Mesothelial cell of epicardium (in vitro differentiated cells): ENCODE measurements around the gene IL1RN. TPM values are rescaled to one million over a fixed set of nuclear protein-coding genes. Genes with fewer than 3 reads are reported as not detected.

Experiments used
- DNase-seq, 2 experiments: peaks; one replicate each; pipeline ENCODE4 v3.0.0; 2021; ENCODE audit warnings: low spot score in 2 of 2; ENCODE audit not compliant: unreplicated experiment in 2 of 2
- H3K27ac Mint-ChIP-seq: 2 replicates; pipeline ENCODE4 v1.8.0; 2021; ENCODE audit warnings: mixed read lengths
- H3K27me3 Mint-ChIP-seq: 2 replicates; pipeline ENCODE4 v1.8.0; 2021; ENCODE audit warnings: low read depth, mixed read lengths
- H3K36me3 Mint-ChIP-seq: 2 replicates; pipeline ENCODE4 v1.8.0; 2021; ENCODE audit warnings: mixed read lengths
- H3K4me1 Mint-ChIP-seq: 2 replicates; pipeline ENCODE4 v1.8.0; 2021; ENCODE audit warnings: mixed read lengths
- H3K4me3 Mint-ChIP-seq: 2 replicates; pipeline ENCODE4 v1.8.0; 2021; ENCODE audit warnings: mild to moderate bottlenecking, moderate library complexity, mixed read lengths
- H3K9me3 Mint-ChIP-seq: 2 replicates; pipeline ENCODE4 v1.8.0; 2021; ENCODE audit warnings: mixed read lengths
- total RNA-seq: library from RNA; stranded (reverse); gene quantifications from 3 replicates; pipeline ENCODE4 v1.2.1, GENCODE V29; 2021
- TF ChIP-seq, protein P1 (sequence below): fragments of 200-600 bp; sonication (generic); IDR thresholded peaks from one replicate; pipeline ENCODE4 v1.5.0; 2021; ENCODE audit warnings: antibody characterized with exemption; ENCODE audit not compliant: unreplicated experiment

IL1RN gene
- total RNA-seq, 1 donor from 2014 or later = not detected

DNA sequence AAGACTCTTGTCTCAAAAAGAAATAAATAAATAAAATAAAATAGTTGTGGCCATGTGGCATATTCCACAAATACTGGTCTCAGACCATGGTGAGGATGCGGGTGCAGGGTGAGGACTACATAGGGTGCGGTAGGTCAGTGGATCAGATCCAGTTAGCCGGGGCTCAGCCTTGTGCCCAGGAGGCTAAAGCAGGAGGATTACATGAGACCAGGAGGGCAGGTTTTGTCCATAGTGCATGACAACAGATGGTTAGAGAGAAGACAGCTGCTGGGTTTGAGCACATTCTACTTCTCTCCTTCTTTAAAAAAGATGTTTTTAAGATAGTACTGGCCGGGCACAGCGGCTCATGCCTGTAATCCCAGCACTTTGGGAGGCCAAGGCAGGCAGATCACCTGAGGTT is 33.6 kb downstream of the IL1RN start:
- Mint-ChIP-seq H3K36me3 (no peaks in the 10 kb centered on the region), H3K4me3 (no peak overlapping the region), H3K4me1 (peaks cover 25% of the 10 kb centered on the region), H3K9me3 (no peaks in the 10 kb centered on the region), H3K27me3 (no peaks in the 10 kb centered on the region), H3K27ac (no peak overlapping the region)
- TF ChIP-seq, protein P1, sequence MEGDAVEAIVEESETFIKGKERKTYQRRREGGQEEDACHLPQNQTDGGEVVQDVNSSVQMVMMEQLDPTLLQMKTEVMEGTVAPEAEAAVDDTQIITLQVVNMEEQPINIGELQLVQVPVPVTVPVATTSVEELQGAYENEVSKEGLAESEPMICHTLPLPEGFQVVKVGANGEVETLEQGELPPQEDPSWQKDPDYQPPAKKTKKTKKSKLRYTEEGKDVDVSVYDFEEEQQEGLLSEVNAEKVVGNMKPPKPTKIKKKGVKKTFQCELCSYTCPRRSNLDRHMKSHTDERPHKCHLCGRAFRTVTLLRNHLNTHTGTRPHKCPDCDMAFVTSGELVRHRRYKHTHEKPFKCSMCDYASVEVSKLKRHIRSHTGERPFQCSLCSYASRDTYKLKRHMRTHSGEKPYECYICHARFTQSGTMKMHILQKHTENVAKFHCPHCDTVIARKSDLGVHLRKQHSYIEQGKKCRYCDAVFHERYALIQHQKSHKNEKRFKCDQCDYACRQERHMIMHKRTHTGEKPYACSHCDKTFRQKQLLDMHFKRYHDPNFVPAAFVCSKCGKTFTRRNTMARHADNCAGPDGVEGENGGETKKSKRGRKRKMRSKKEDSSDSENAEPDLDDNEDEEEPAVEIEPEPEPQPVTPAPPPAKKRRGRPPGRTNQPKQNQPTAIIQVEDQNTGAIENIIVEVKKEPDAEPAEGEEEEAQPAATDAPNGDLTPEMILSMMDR = no peak
- peak in 1 of 2 experiments; percentile 9 for DNase-seq

DNA sequence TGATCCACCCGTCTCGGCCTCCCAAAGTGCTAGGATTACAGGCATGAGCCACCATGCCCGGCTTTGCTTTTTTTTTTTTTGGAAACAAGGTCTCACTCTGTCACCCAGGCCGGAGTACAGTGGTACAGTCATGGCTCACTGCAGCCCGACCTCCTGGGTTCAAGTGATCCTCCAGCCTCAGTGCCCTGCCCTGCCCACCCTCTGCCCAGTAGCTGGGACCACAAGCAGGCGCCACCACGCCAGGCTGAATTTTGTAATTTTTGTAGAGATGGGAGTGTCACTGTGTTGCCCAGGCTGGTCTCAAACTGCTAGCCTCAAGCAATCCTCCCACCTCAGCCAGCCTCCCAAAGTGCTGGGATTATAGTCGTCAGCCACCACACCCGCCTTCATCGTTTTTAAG is 34.8 kb downstream of the IL1RN start:
- no peak for DNase-seq
- Mint-ChIP-seq H3K27me3 (no peaks in the 10 kb centered on the region), H3K9me3 (no peaks in the 10 kb centered on the region), H3K4me1 (peaks cover 17% of the 10 kb centered on the region), H3K4me3 (no peak overlapping the region), H3K27ac (no peak overlapping the region), H3K36me3 (no peaks in the 10 kb centered on the region)
- TF ChIP-seq, protein P1 = no peak

DNA sequence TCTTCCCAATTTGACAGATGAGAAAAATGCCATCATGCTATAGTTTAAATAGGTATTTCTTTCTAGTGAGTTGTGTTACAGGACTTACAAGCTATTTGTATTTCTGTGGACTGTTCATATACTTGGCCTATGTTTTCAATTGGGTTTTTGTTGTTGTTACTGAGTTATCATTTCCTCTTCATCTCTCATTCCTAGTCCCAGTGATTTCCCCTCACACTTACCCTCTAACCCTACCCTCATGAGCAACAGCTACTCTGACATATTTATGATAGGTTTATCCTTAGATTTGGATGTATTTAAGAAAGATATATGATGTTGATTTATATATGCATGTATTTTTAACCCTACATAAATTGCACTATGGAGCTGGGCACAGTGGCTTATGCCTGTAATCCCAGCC is 35.5 kb downstream of the IL1RN start:
- TF ChIP-seq, protein P1 = no peak

DNA sequence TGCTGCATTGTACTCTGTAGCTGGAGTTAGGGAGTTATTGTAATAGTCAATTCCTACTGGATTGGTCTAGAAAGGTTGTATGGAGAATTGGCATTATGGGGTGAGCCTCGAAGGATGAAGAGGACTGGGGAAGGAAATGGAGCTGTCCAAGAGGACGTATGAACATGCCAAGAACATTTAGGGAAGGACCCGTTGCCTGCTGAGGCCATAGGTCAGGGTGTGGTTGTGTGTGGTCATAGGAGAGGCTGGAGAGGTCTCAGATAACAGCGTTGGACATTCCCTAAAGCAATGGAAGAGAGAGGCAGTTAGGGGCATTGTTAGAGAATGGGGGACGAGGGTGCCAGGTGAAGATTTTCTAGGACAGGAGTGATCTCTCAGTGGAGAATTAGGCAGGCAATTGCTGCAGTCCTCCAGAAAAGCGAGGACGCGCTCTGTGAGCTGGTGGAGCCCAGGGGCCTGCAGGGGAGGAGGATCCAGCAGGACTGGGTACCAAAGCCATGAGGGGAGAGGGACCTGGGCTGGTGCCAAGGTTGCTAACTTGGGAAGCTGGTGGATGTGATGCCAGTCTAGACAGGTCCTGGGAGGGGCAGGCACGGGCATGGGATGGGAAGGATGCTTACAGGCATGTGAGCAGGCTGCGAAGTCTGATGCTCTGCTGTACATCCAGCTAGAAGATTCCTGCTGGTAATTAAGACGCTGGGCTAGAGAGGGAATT is 37.0 kb downstream of the IL1RN start:
- DNase-seq = no peak
- H3K4me3 Mint-ChIP-seq = no peak overlapping the region
- peaks cover 8% of the 10 kb centered on the region for H3K4me1 Mint-ChIP-seq
- no peaks in the 10 kb centered on the region for H3K36me3 Mint-ChIP-seq
- no peaks in the 10 kb centered on the region for H3K9me3 Mint-ChIP-seq
- TF ChIP-seq, protein P1 = no peak
- H3K27me3 Mint-ChIP-seq = no peaks in the 10 kb centered on the region
- H3K27ac Mint-ChIP-seq = no peak overlapping the region

More for the DNA sequence above, 35.5 kb downstream of the IL1RN start:
- H3K4me3 Mint-ChIP-seq = no peak overlapping the region
- H3K36me3 Mint-ChIP-seq = no peaks in the 10 kb centered on the region
- DNase-seq = no peak
- H3K4me1 Mint-ChIP-seq = peaks cover 16% of the 10 kb centered on the region
- no peaks in the 10 kb centered on the region for H3K9me3 Mint-ChIP-seq
- no peak overlapping the region for H3K27ac Mint-ChIP-seq
- no peaks in the 10 kb centered on the region for H3K27me3 Mint-ChIP-seq

DNA sequence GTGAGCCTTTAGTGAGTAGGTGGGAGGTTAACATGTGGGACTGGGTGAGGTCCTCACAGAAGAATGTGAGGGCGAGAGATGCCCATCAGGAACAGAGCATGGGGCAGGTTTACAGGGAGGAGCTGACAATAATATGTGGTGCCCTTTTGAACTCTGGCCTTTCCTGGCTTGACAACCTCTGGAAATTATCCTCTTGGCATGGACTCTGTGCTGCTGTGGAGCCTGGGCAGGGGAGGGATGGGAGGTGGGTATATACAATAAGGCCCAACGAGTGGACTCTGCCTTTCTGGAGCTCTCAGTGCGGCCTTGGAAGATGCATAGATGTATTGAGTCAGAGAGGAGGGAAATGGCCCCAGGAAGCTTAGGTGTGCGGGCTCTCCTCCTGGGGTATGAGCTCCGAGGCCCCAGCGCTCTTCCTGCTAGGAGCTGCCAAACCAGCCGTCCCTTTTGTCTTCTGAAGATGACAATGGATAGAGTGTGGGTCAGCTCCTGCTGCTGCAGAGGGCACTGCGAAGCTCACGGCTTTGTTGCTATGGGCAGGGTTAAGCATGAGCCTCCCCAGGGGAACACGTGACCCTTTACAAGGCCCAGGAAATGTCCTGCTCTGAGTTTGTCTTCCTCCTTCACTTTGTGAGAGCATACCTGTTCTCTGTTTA is 37.7 kb downstream of the IL1RN start:
- H3K27me3 Mint-ChIP-seq = no peaks in the 10 kb centered on the region
- H3K36me3 Mint-ChIP-seq = no peaks in the 10 kb centered on the region
- H3K9me3 Mint-ChIP-seq = no peaks in the 10 kb centered on the region
- no peak overlapping the region for H3K4me3 Mint-ChIP-seq
- peaks cover 8% of the 10 kb centered on the region for H3K4me1 Mint-ChIP-seq
- H3K27ac Mint-ChIP-seq = no peak overlapping the region
- no peak for DNase-seq
- TF ChIP-seq, protein P1 = no peak
